ENCODE measurements around the gene LRRC8C.
A peak's percentile ranks its signal among the peaks of the same experiment; 100 is the strongest.

The LRRC8C gene

GRCh38 chr1:89761901-89762300 lies 129.0 kb downstream of the LRRC8C start:
- H3K36me3 ChIP-seq (ENCODE audit: low read length), result no peaks in the 10 kb centered on the region
- H3K27me3 ChIP-seq (ENCODE audit: low read length), result no peaks in the 10 kb centered on the region
- no peaks in the 10 kb centered on the region for H3F3A ChIP-seq (ENCODE audit: insufficient read depth)
- TF ChIP-seq CTCF (IDR thresholded peaks at IDR 0.05; ENCODE audit: insufficient read depth, low read length, poor library complexity, severe bottlenecking), result no peak
- no peak for TF ChIP-seq EZH2phosphoT487 (conservative IDR thresholded peaks at IDR 0.05; ENCODE audit: low read length)
- H3K4me3 ChIP-seq (ENCODE audit: insufficient read depth, low read length, poor library complexity, severe bottlenecking), result no peak overlapping the region
- no peak overlapping the region for H3K9ac ChIP-seq (ENCODE audit: low read length)
- no peaks in the 10 kb centered on the region for H3K79me2 ChIP-seq (ENCODE audit: insufficient read depth, low read length)
- no peak overlapping the region for H2AFZ ChIP-seq (ENCODE audit: low read depth, low read length, severe bottlenecking)
- no peaks in the 10 kb centered on the region for H4K20me1 ChIP-seq (ENCODE audit: low read depth, low read length)
- no peak overlapping the region for H3K4me2 ChIP-seq (ENCODE audit: low read depth, low read length, poor library complexity, severe bottlenecking)
- no peak overlapping the region for H3K27ac ChIP-seq (ENCODE audit: low read depth, low read length)
- H3K9me2 ChIP-seq (replicated peaks; ENCODE audit: insufficient read depth, low read length), result no peaks in the 10 kb centered on the region
- H3K9me3 ChIP-seq (ENCODE audit: insufficient read depth, low read length), result no peaks in the 10 kb centered on the region

GRCh38 chr1:89762386-89762778 lies 129.5 kb downstream of the LRRC8C start:
- Histone ChIP-seq H3K79me2 (ENCODE audit: insufficient read depth, low read length) (no peaks in the 10 kb centered on the region), H3K27me3 (ENCODE audit: low read length) (no peaks in the 10 kb centered on the region), H3K9ac (ENCODE audit: low read length) (no peak overlapping the region), H2AFZ (ENCODE audit: low read depth, low read length, severe bottlenecking) (no peak overlapping the region), H3K27ac (ENCODE audit: low read depth, low read length) (no peak overlapping the region), H3K4me3 (ENCODE audit: insufficient read depth, low read length, poor library complexity, severe bottlenecking) (no peak overlapping the region), H4K20me1 (ENCODE audit: low read depth, low read length) (no peaks in the 10 kb centered on the region), H3K9me2 (replicated peaks; ENCODE audit: insufficient read depth, low read length) (no peaks in the 10 kb centered on the region), H3K4me2 (ENCODE audit: low read depth, low read length, poor library complexity, severe bottlenecking) (peak overlapping the region; percentile 35), H3F3A (ENCODE audit: insufficient read depth) (no peaks in the 10 kb centered on the region), H3K9me3 (ENCODE audit: insufficient read depth, low read length) (no peaks in the 10 kb centered on the region), H3K36me3 (ENCODE audit: low read length) (no peaks in the 10 kb centered on the region)
- TF ChIP-seq CTCF (IDR thresholded peaks at IDR 0.05; ENCODE audit: insufficient read depth, low read length, poor library complexity, severe bottlenecking) (no peak), EZH2phosphoT487 (conservative IDR thresholded peaks at IDR 0.05; ENCODE audit: low read length) (no peak)

GRCh38 chr1:89762779-89763648 lies 130.1 kb downstream of the LRRC8C start:
- Histone ChIP-seq H3K79me2 (ENCODE audit: insufficient read depth, low read length) (no peaks in the 10 kb centered on the region), H3K9me3 (ENCODE audit: insufficient read depth, low read length) (no peaks in the 10 kb centered on the region), H3K27me3 (ENCODE audit: low read length) (no peaks in the 10 kb centered on the region), H3K27ac (ENCODE audit: low read depth, low read length) (no peak overlapping the region), H3F3A (ENCODE audit: insufficient read depth) (no peaks in the 10 kb centered on the region), H4K20me1 (ENCODE audit: low read depth, low read length) (no peaks in the 10 kb centered on the region), H2AFZ (ENCODE audit: low read depth, low read length, severe bottlenecking) (peak overlapping the region; percentile 49), H3K36me3 (ENCODE audit: low read length) (no peaks in the 10 kb centered on the region), H3K9me2 (replicated peaks; ENCODE audit: insufficient read depth, low read length) (no peaks in the 10 kb centered on the region), H3K9ac (ENCODE audit: low read length) (peak overlapping the region; percentile 7; the same call in 1 of the 2 replicates), H3K4me2 (ENCODE audit: low read depth, low read length, poor library complexity, severe bottlenecking) (peak overlapping the region; percentile 35), H3K4me3 (ENCODE audit: insufficient read depth, low read length, poor library complexity, severe bottlenecking) (no peak overlapping the region)
- TF ChIP-seq CTCF (IDR thresholded peaks at IDR 0.05; ENCODE audit: insufficient read depth, low read length, poor library complexity, severe bottlenecking), result peak; percentile 85
- TF ChIP-seq EZH2phosphoT487 (conservative IDR thresholded peaks at IDR 0.05; ENCODE audit: low read length), result no peak
